ENCODE measurements around the gene DLX5. TPM values are rescaled to one million over a fixed set of nuclear protein-coding genes. Genes with fewer than 3 reads are reported as not detected.

DLX5 gene
- total RNA-seq, 1 donor: 2.5 TPM

- TF ChIP-seq CTCF (IDR thresholded peaks at IDR 0.05; ENCODE audit: extremely low read depth, low read depth, low read length): no peak
- Histone ChIP-seq H3K79me2 (ENCODE audit: insufficient read depth, low read length) (no peaks in the 10 kb centered on the region), H4K20me1 (ENCODE audit: insufficient read depth, low read length) (no peaks in the 10 kb centered on the region), H3K4me2 (ENCODE audit: insufficient read depth, low read length) (peak overlapping the region; percentile 28), H3K36me3 (ENCODE audit: insufficient read depth, low read length) (no peaks in the 10 kb centered on the region), H2AFZ (ENCODE audit: low read length) (no peak overlapping the region), H3K27me3 (ENCODE audit: insufficient read depth, low read length) (no peaks in the 10 kb centered on the region), H3K4me3 (ENCODE audit: insufficient read depth, low read length) (no peak overlapping the region), H3K9me3 (ENCODE audit: low read depth, low read length) (no peaks in the 10 kb centered on the region), H3K27ac (ENCODE audit: low read depth, low read length) (no peak overlapping the region), H3K4me1 (ENCODE audit: insufficient read depth, low read length) (no peaks in the 10 kb centered on the region)
- no peak for DNase-seq (ENCODE audit: insufficient read length, low spot score, missing footprints)
These were observed 29.1 kb downstream of the DLX5 start for GRCh38 chr7:96995406-96996110.

- no peak for TF ChIP-seq CTCF (IDR thresholded peaks at IDR 0.05; ENCODE audit: extremely low read depth, low read depth, low read length)
- no peaks in the 10 kb centered on the region for H3K79me2 ChIP-seq (ENCODE audit: insufficient read depth, low read length)
- no peak overlapping the region for H3K27ac ChIP-seq (ENCODE audit: low read depth, low read length)
- H3K9me3 ChIP-seq (ENCODE audit: low read depth, low read length): no peaks in the 10 kb centered on the region
- H3K4me2 ChIP-seq (ENCODE audit: insufficient read depth, low read length): no peak overlapping the region
- no peaks in the 10 kb centered on the region for H3K4me1 ChIP-seq (ENCODE audit: insufficient read depth, low read length)
- H2AFZ ChIP-seq (ENCODE audit: low read length): no peak overlapping the region
- H3K27me3 ChIP-seq (ENCODE audit: insufficient read depth, low read length): no peaks in the 10 kb centered on the region
- DNase-seq (ENCODE audit: insufficient read length, low spot score, missing footprints): no peak
- H3K36me3 ChIP-seq (ENCODE audit: insufficient read depth, low read length): no peaks in the 10 kb centered on the region
- no peaks in the 10 kb centered on the region for H4K20me1 ChIP-seq (ENCODE audit: insufficient read depth, low read length)
- H3K4me3 ChIP-seq (ENCODE audit: insufficient read depth, low read length): no peak overlapping the region
These were observed 30.7 kb downstream of the DLX5 start for GRCh38 chr7:96993980-96994379.

DNA sequence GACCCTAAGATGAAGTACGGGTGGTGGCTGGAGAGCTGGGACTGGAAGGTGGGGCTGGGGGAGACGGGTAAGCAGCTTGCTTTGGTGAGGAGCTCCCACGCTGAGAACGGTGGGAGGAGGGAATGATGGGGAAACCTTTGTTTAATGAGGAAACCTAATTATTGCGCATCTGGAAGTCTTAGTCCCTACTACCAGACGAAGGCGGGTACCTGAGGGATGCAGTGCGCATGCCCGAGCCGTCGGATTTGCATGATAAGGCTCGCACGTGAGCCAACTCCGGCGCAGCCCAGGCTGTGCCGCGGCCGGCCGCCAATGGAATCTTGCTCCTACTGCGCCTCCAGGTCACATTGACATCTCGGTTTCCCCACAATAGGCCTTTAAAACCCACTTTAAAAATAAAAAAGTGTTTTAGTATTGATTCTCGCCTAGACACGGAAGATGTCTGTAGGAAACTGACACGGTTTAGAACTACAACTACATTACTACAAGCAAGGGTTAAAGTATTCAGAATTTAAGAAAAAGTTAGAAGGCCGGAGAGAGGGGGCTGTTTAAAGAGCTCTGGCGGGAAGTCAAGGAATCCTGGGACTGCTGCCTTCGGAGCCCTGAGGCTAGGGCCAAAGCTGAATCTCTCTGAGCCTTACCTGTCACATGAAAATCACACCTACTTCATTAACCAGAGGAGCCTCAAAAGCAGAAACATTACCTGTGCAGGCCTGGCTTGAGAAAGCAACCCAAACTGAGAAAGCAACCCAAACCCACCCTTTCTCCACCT is 31.4 kb downstream of the DLX5 start:
- no peak for DNase-seq (ENCODE audit: insufficient read length, low spot score, missing footprints)
- H3K4me1 ChIP-seq (ENCODE audit: insufficient read depth, low read length): no peaks in the 10 kb centered on the region
- no peak for TF ChIP-seq CTCF (IDR thresholded peaks at IDR 0.05; ENCODE audit: extremely low read depth, low read depth, low read length)
- no peaks in the 10 kb centered on the region for H3K9me3 ChIP-seq (ENCODE audit: low read depth, low read length)
- no peak overlapping the region for H3K4me2 ChIP-seq (ENCODE audit: insufficient read depth, low read length)
- H3K27me3 ChIP-seq (ENCODE audit: insufficient read depth, low read length): no peaks in the 10 kb centered on the region
- H3K79me2 ChIP-seq (ENCODE audit: insufficient read depth, low read length): no peaks in the 10 kb centered on the region
- no peak overlapping the region for H2AFZ ChIP-seq (ENCODE audit: low read length)
- no peaks in the 10 kb centered on the region for H3K36me3 ChIP-seq (ENCODE audit: insufficient read depth, low read length)
- H3K27ac ChIP-seq (ENCODE audit: low read depth, low read length): no peak overlapping the region
- H3K4me3 ChIP-seq (ENCODE audit: insufficient read depth, low read length): no peak overlapping the region
- H4K20me1 ChIP-seq (ENCODE audit: insufficient read depth, low read length): no peaks in the 10 kb centered on the region

Data from osteoblast (primary cell).